BLaER1 (cell line): ENCODE measurements around the gene FAM110D.

ENCODE experiments used
- H3K27ac ChIP-seq: shearing (Covaris generic); formaldehyde crosslinking; 2 replicates; pipeline ENCODE4 v1.8.1; 2022
- H3K27me3 ChIP-seq: shearing (Covaris generic); formaldehyde crosslinking; 2 replicates; pipeline ENCODE4 v1.8.1; 2022
- H3K36me3 ChIP-seq: shearing (Covaris generic); formaldehyde crosslinking; 2 replicates; pipeline ENCODE4 v1.8.1; 2022
- H3K4me1 ChIP-seq: shearing (Covaris generic); formaldehyde crosslinking; 2 replicates; pipeline ENCODE4 v1.8.1; 2022
- H3K4me2 ChIP-seq: shearing (Covaris generic); formaldehyde crosslinking; 2 replicates; pipeline ENCODE4 v1.8.1; 2022
- H3K4me3 ChIP-seq: shearing (Covaris generic); formaldehyde crosslinking; 2 replicates; pipeline ENCODE4 v1.8.1; 2022
- H3K9ac ChIP-seq: shearing (Covaris generic); formaldehyde crosslinking; 2 replicates; pipeline ENCODE4 v1.8.1; 2022
- H3K9me3 ChIP-seq: shearing (Covaris generic); formaldehyde crosslinking; 2 replicates; pipeline ENCODE4 v1.8.1; 2022
- H4K20me1 ChIP-seq: shearing (Covaris generic); formaldehyde crosslinking; 2 replicates; pipeline ENCODE4 v1.8.1; 2022
- Cebpa-rat ChIP-seq: shearing (Covaris generic); IDR thresholded peaks from 2 replicates; pipeline ENCODE4 v1.8.1; 2022

The FAM110D gene

GRCh38 chr1:26153966-26154532 lies 4.8 kb upstream of the FAM110D start:
- no peak for TF ChIP-seq Cebpa-rat
- H3K4me2 ChIP-seq: peak overlapping the region; percentile 100
- H4K20me1 ChIP-seq: no peaks in the 10 kb centered on the region
- H3K36me3 ChIP-seq: no peaks in the 10 kb centered on the region
- H3K9ac ChIP-seq: no peak overlapping the region
- peaks cover 68% of the 10 kb centered on the region for H3K4me1 ChIP-seq
- H3K27ac ChIP-seq: no peak overlapping the region
- H3K4me3 ChIP-seq: no peak overlapping the region
- no peaks in the 10 kb centered on the region for H3K9me3 ChIP-seq
- H3K27me3 ChIP-seq: no peaks in the 10 kb centered on the region

GRCh38 chr1:26154750-26155149 lies 4.1 kb upstream of the FAM110D start:
- no peaks in the 10 kb centered on the region for H3K36me3 ChIP-seq
- peak overlapping the region; percentile 62 for H3K4me3 ChIP-seq
- no peaks in the 10 kb centered on the region for H4K20me1 ChIP-seq
- no peak for TF ChIP-seq Cebpa-rat
- H3K4me2 ChIP-seq: peak overlapping the region; percentile 100
- H3K27me3 ChIP-seq: no peaks in the 10 kb centered on the region
- peak overlapping the region; percentile 68 for H3K27ac ChIP-seq
- peak overlapping the region; percentile 64 for H3K9ac ChIP-seq
- H3K4me1 ChIP-seq: peaks cover 75% of the 10 kb centered on the region
- no peaks in the 10 kb centered on the region for H3K9me3 ChIP-seq

- H3K9me3 ChIP-seq: no peaks in the 10 kb centered on the region
- H4K20me1 ChIP-seq: no peaks in the 10 kb centered on the region
- peak overlapping the region; percentile 100 for H3K4me2 ChIP-seq
- H3K4me3 ChIP-seq: peak overlapping the region; percentile 62
- no peaks in the 10 kb centered on the region for H3K36me3 ChIP-seq
- H3K4me1 ChIP-seq: peaks cover 84% of the 10 kb centered on the region
- no peak for TF ChIP-seq Cebpa-rat
- H3K27ac ChIP-seq: peak overlapping the region; percentile 68
- H3K9ac ChIP-seq: peak overlapping the region; percentile 64
- H3K27me3 ChIP-seq: no peaks in the 10 kb centered on the region
Observed at GRCh38 chr1:26155370-26156284, 3.3 kb upstream of the FAM110D start.

- no peaks in the 10 kb centered on the region for H4K20me1 ChIP-seq
- H3K9me3 ChIP-seq: no peaks in the 10 kb centered on the region
- H3K27ac ChIP-seq: peak overlapping the region; percentile 68
- TF ChIP-seq Cebpa-rat: no peak
- no peaks in the 10 kb centered on the region for H3K27me3 ChIP-seq
- peak overlapping the region; percentile 100 for H3K4me2 ChIP-seq
- H3K9ac ChIP-seq: peak overlapping the region; percentile 64
- H3K4me1 ChIP-seq: peaks cover 88% of the 10 kb centered on the region
- H3K4me3 ChIP-seq: peak overlapping the region; percentile 62
- no peaks in the 10 kb centered on the region for H3K36me3 ChIP-seq
Observed at GRCh38 chr1:26156285-26157038, 2.4 kb upstream of the FAM110D start.

GRCh38 chr1:26158271-26158907 lies 490 bp upstream of the FAM110D start:
- Histone ChIP-seq H3K27me3 (no peaks in the 10 kb centered on the region), H3K27ac (peak overlapping the region; percentile 88), H3K9me3 (no peaks in the 10 kb centered on the region), H3K4me1 (peaks cover 98% of the 10 kb centered on the region), H3K4me3 (peak overlapping the region; percentile 69), H3K36me3 (no peaks in the 10 kb centered on the region), H3K9ac (peak overlapping the region; percentile 86), H3K4me2 (peak overlapping the region; percentile 100), H4K20me1 (no peaks in the 10 kb centered on the region)
- TF ChIP-seq Cebpa-rat: no peak

GRCh38 chr1:26159743-26160039 lies 812 bp downstream of the FAM110D start:
- peaks cover 98% of the 10 kb centered on the region for H3K4me1 ChIP-seq
- no peaks in the 10 kb centered on the region for H3K9me3 ChIP-seq

GRCh38 chr1:26160527-26161414 lies 1.9 kb downstream of the FAM110D start:
- Histone ChIP-seq H3K4me2 (peak overlapping the region; percentile 100), H4K20me1 (no peaks in the 10 kb centered on the region), H3K4me3 (peak overlapping the region; percentile 69), H3K27ac (peak overlapping the region; percentile 88), H3K9ac (peak overlapping the region; percentile 86), H3K4me1 (peaks cover 98% of the 10 kb centered on the region), H3K36me3 (no peaks in the 10 kb centered on the region), H3K27me3 (no peaks in the 10 kb centered on the region), H3K9me3 (no peaks in the 10 kb centered on the region)
- TF ChIP-seq Cebpa-rat: no peak

More at GRCh38 chr1:26159743-26160039, 812 bp downstream of the FAM110D start:
- H4K20me1 ChIP-seq: no peaks in the 10 kb centered on the region
- H3K4me3 ChIP-seq: peak overlapping the region; percentile 69
- peak overlapping the region; percentile 88 for H3K27ac ChIP-seq
- peak overlapping the region; percentile 86 for H3K9ac ChIP-seq
- TF ChIP-seq Cebpa-rat: no peak
- H3K4me2 ChIP-seq: peak overlapping the region; percentile 100
- no peaks in the 10 kb centered on the region for H3K27me3 ChIP-seq
- no peaks in the 10 kb centered on the region for H3K36me3 ChIP-seq

GRCh38 chr1:26161415-26162219 lies 2.7 kb downstream of the FAM110D start:
- peak overlapping the region; percentile 69 for H3K4me3 ChIP-seq
- H4K20me1 ChIP-seq: no peaks in the 10 kb centered on the region
- H3K4me2 ChIP-seq: peak overlapping the region; percentile 100
- H3K9me3 ChIP-seq: no peaks in the 10 kb centered on the region
- H3K9ac ChIP-seq: peak overlapping the region; percentile 86
- no peaks in the 10 kb centered on the region for H3K27me3 ChIP-seq
- H3K27ac ChIP-seq: peak overlapping the region; percentile 88
- H3K4me1 ChIP-seq: peaks cover 92% of the 10 kb centered on the region
- H3K36me3 ChIP-seq: no peaks in the 10 kb centered on the region
- no peak for TF ChIP-seq Cebpa-rat
